GM18511 (cell line): ENCODE results near the gene POPDC2.
"Not testable (repeated sequence)": the region's sequence is repeated elsewhere in the genome, so short reads cannot be mapped to it uniquely, and the experiment has no call there.

Experiments used
- ATAC-seq: cut with Tn5 transposase; IDR thresholded peaks from one replicate; pipeline ENCODE4 v1.9.1; 2021; ENCODE audit warnings: mild to moderate bottlenecking, moderate library complexity; ENCODE audit not compliant: unreplicated experiment

POPDC2 gene

GRCh38 chr3:119620899-119621298 is 39.5 kb downstream of the POPDC2 start:
- ATAC-seq: no peak

DNA sequence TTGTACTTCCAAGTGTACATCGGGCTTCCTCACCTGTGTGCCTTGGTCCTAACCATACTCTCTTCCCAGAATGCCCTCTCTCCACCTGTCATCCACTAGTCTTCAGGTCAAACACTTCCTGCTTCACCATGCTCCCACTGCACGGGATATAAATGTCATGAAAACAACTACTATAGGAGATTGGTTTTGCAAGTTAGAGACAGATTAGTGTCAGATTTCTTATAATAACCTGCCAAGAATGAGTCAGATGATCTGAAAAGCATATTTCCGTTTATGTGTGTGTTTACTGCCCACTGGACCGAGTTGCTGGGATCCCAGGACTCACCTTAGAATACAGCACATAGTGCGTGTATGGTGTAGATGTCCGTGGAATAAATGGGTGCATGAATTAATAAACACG is 41.3 kb downstream of the POPDC2 start:
- no peak for ATAC-seq

DNA sequence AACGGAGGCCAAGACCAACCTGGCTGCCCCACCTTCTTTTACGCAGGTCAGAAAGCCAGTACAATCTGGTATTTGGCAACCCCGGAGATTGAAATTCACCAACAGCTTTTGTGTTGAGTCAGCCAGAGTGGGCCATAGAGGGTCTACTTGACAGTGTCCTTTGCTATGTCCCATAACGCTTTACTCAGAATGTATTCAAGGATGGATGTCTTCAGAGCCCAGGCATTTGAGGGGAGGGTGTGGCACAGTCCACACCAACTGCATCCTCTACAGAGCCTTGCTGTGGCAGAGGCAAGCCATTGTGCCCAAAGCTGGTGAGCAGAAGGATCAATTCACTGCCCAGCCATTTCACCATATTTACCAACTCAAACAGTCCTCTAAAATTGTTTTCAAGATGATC is 44.3 kb downstream of the POPDC2 start:
- ATAC-seq: no peak

- ATAC-seq: no peak
These were observed 46.5 kb downstream of the POPDC2 start for GRCh38 chr3:119613872-119614271.

DNA sequence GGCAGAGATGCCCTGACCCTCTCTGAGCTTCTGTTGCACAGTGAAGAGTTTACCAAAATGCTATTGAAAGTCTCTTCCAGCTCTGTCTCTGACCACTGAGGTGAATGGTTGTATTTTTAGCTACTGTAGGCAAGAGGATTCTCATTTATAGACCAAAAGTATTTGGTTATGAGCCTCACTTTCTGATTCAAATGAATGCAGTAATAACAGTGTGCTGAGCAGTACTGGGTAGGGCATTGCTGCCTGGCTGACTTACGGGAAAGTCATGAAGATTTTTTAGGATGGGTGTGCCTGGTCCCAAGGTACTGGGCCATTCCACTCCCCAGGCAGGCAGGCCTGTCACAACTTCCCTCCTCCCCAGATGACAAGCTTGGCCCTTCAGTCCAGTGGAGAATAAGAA is 47.2 kb downstream of the POPDC2 start:
- ATAC-seq: no peak

DNA sequence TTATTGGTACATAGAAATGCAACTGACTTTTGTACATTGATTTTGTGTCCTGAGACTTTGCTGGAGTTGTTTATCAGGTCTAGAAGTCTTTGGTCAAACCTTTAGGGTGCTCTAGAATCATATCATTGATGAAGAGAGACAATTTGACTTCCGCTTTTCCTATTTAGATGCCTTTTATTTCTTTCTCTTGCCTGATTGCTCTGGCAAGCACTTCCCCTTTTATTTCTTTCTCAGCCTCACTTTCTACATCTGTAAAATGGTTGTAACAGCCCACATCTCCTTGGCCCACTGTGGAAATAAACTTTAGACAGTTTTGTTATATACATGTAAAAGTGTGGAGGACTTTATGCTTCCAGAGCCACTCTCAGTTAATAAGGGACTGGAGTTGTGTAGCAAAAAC is 48.7 kb downstream of the POPDC2 start:
- ATAC-seq: no peak

- no peak for ATAC-seq
These were observed 51.1 kb downstream of the POPDC2 start for GRCh38 chr3:119609301-119609700.

GRCh38 chr3:119608405-119609000 is 51.9 kb downstream of the POPDC2 start:
- no peak for ATAC-seq

GRCh38 chr3:119604878-119605277 is 55.5 kb downstream of the POPDC2 start:
- ATAC-seq: no peak

GRCh38 chr3:119602676-119603075 is 57.7 kb downstream of the POPDC2 start:
- ATAC-seq: no peak

- peak; percentile 26 for ATAC-seq
These were observed 59.2 kb downstream of the POPDC2 start for GRCh38 chr3:119601154-119601553.

GRCh38 chr3:119600732-119601131 is 59.7 kb downstream of the POPDC2 start:
- ATAC-seq: peak; percentile 68

GRCh38 chr3:119599558-119600174 is 60.7 kb downstream of the POPDC2 start:
- no peak for ATAC-seq

- peak; percentile 49 for ATAC-seq
These were observed 61.8 kb downstream of the POPDC2 start for GRCh38 chr3:119598410-119599098.

DNA sequence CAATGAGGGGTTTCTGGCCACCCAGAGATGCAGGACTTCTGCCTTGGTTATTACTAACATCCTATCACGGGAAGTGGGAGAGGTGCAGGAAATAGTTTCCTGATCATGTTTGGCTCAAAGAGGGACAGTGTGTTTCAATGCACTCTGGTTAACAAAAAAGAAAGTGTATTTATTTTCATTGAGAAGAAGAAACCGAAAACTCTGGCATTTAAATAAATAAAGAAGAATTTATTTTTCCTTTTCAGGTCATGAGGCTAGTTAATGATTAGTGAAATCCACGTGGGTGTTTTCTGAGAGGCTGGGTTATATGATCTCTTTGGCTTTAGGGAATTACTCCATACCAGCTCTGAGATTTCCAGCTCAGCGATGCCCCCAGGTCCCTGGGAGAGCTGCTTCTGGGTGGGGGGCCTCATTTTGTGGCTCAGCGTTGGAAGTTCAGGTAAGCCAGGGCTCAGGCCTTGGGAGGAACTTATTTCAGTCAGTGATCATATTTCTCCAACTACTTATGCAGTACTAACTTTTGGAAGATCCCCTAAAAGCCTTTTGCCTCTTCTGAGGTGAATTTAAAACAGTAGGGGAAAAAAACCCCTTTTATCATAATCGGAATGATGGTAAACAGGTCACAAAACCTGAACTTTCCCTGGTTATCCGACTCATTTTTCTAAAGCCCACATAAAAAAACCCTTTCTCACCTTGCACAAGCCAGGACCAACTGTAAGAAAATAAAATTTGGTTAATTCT is 62.7 kb downstream of the POPDC2 start, which contains the start of gene PLA1A:
TSS of gene PLA1A (plus strand) at position 338 of the 741 bp plus-strand sequence. CDS start at position 367, 29 bp downstream.
- ATAC-seq: no peak

- ATAC-seq: no peak
These were observed 64.0 kb downstream of the POPDC2 start for GRCh38 chr3:119596398-119596797.

DNA sequence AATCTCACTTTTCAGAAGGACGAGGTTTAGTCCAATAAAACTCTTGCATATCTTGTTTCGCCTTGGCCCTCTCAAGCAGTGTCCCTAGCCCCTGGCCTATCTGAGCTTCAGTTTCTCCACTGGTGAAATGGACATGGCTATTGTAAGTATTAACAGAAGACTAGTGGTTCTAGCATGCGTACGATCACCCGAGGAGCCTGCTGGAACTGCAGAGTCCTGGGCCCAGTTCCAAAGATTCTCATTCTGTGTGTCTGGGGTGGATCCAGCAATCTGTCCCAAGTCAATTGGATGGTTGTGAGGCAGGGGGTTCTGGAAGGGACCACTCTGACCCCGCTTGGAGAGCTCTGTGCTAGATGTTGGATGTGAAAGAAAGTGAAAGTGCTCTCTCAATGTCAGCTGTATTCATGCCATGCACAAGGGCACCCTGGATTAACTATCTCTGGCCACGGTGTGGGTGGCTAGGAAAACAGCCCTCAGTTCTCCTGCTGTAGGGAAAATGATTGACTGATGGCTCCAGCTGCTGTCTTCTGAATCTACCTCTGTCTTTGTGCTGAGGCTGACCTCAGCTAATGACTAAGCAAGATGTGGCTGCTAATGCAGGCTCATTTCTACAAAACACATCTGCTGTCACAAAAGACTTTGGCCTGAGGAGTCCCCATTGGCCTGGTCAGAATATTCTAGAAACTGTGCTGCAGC is 64.6 kb downstream of the POPDC2 start:
- no peak for ATAC-seq

DNA sequence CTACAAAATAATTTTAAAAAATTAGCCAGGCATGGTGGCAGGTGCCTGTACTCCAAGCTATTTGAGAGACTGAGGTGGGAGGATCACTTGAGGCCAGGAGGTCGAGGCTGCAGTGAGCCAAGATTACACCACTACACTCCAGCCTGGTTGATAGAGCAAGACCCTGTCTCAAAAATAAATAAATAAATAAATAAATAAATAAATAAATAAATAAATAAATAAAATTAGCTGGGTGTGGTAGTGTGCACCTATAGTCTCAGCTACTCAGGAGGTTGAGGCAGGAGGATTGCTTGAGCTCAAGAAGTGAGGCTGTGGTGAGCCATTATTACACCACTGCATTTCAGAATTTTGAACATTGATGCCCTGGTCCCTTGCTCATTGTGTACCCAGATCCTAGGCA is 65.5 kb downstream of the POPDC2 start:
- not testable (repeated sequence) for ATAC-seq

GRCh38 chr3:119594066-119594465 is 66.3 kb downstream of the POPDC2 start:
- ATAC-seq: no peak

- ATAC-seq: no peak
These were observed 67.5 kb downstream of the POPDC2 start for GRCh38 chr3:119592861-119593260.
